Pancreas (tissue), 10 donors: ENCODE results near the gene TFAP2B. TPM values are rescaled to one million over a fixed set of nuclear protein-coding genes. Genes with fewer than 3 reads are reported as not detected.

Experiments
- ATAC-seq, 4 donors: fragments of 200-7000 bp; cut with Tn5 transposase; one replicate each; pipeline versions ENCODE4 v1.8.0 to v1.9.1; 2020; ENCODE audit warnings: mild to moderate bottlenecking in 4 of 4, moderate library complexity in 4 of 4
- DNase-seq, 6 donors: peaks; one replicate each; pipeline ENCODE4 v3.0.0-alpha.2; 2020
- FAIRE-seq: peaks from 2 replicates; lab custom pipeline; 2012; peaks lifted over from hg19 to GRCh38; lab: Jason Lieb, UNC
- H3K27ac ChIP-seq, 4 donors: fragments of 200-600 bp; sonication (generic); 1 replicate in 3 of 4; 2 replicates in 1 of 4; pipeline versions ENCODE4 v1.5.0 to v1.8.0; 2020
- H3K27me3 ChIP-seq, 4 donors: fragments of 200-600 bp; one replicate each; pipeline ENCODE4 v1.8.0; 2021
- H3K36me3 ChIP-seq, 3 donors: fragments of 200-600 bp; sonication (generic) in 1 of 3; one replicate each; pipeline versions ENCODE4 v1.5.0 to v1.8.0; 2020 to 2021
- H3K4me1 ChIP-seq, 3 donors: fragments of 200-600 bp; one replicate each; pipeline ENCODE4 v1.8.0; 2021
- H3K4me3 ChIP-seq, 4 donors: fragments of 200-600 bp; sonication (generic) in 2 of 4; one replicate each; pipeline versions ENCODE4 v1.5.0 to v1.8.0; 2020 to 2021
- H3K9me3 ChIP-seq, 4 donors: fragments of 200-600 bp; one replicate each; pipeline ENCODE4 v1.8.0; 2021
- intact Hi-C, 3 donors: fragments of 100-400 bp; cut with DNase I; formaldehyde crosslinking; loops; one replicate each; pipeline versions ENCODE4 v1.11.1 to v1.14.2; 2022
- polyA plus RNA-seq, 2 donors: library from polyadenylated mRNA; stranded (reverse); fragments of 200-250 nt; gene quantifications; one replicate each; pipeline ENCODE4 v1.2.3, GENCODE V29; 2013
- total RNA-seq, 6 donors: library from RNA; stranded (reverse); fragmentation: NEBNext Ultra II Directional in 4 of 6; extraction: Animal tissue kit (Norgen Biotek cat#: 25700) in 4 of 6; gene quantifications; one replicate each; pipeline versions ENCODE4 v1.2.1 to v1.2.4, GENCODE V29; 2021 to 2023
- TF ChIP-seq, protein P1 (sequence below), 4 donors: fragments of 200-600 bp; sonication (generic) in 3 of 4; IDR thresholded peaks; one replicate each; pipeline versions ENCODE4 v1.5.0 to v1.8.0; 2021; ENCODE audit warnings: antibody characterized with exemption in 4 of 4
- donor health status: healthy with polysubstance abuse.
- donor health status: DM: no; HTN: no; CAD: no; lungs with moderate emphysema.
- donor health status: DM: no; HTN: no; CAD: no.
- donor health status: control.
- donor health status: control.
- donor health status: Bipolar disorder and iron deficiency.
- donor health status: DM: yes; HTN: yes; CAD: no.
- donor health status: DM: no; HTN: no; CAD: no.
- donor health status: DM: no; HTN: no; CAD: no.
- donor health status: DM: yes; HTN: yes; CAD: no.

Gene TFAP2B
- total and polyA plus RNA-seq, 8 donors, result not detected

DNA sequence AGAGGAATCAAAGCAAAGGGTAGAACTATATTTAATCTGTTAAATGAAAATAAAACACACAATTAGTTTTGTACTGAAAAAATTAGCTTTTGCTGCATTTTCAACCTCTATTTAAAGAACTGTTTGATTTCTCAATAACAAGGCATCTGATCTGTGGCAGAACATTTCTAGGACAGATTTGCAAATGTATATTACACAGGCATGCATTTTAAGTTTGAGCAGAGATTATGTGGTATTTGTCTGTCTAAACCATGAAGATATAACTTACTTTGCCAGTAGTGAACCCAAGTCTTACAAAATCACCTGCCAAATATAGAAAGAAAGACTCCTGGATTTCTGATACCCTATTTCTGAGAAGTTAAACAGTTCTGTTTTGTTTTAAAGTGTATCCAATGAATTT is 71.9 kb downstream of the TFAP2B start:
- H3K4me1 ChIP-seq, result no peaks in the 10 kb centered on the region
- H3K4me3 ChIP-seq, result no peak overlapping the region
- no peaks in the 10 kb centered on the region for H3K9me3 ChIP-seq
- no peak for DNase-seq
- peaks cover 0 to 5% (median 0%) of the 10 kb centered on the region in 4 donors for H3K27me3 ChIP-seq
- no peak for FAIRE-seq
- intact Hi-C loops, result no loop called here
- TF ChIP-seq, protein P1, sequence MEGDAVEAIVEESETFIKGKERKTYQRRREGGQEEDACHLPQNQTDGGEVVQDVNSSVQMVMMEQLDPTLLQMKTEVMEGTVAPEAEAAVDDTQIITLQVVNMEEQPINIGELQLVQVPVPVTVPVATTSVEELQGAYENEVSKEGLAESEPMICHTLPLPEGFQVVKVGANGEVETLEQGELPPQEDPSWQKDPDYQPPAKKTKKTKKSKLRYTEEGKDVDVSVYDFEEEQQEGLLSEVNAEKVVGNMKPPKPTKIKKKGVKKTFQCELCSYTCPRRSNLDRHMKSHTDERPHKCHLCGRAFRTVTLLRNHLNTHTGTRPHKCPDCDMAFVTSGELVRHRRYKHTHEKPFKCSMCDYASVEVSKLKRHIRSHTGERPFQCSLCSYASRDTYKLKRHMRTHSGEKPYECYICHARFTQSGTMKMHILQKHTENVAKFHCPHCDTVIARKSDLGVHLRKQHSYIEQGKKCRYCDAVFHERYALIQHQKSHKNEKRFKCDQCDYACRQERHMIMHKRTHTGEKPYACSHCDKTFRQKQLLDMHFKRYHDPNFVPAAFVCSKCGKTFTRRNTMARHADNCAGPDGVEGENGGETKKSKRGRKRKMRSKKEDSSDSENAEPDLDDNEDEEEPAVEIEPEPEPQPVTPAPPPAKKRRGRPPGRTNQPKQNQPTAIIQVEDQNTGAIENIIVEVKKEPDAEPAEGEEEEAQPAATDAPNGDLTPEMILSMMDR (IDR thresholded peaks at IDR 0.05), result no peak
- H3K27ac ChIP-seq, result no peak overlapping the region
- no peak for ATAC-seq
- H3K36me3 ChIP-seq, result no peaks in the 10 kb centered on the region

DNA sequence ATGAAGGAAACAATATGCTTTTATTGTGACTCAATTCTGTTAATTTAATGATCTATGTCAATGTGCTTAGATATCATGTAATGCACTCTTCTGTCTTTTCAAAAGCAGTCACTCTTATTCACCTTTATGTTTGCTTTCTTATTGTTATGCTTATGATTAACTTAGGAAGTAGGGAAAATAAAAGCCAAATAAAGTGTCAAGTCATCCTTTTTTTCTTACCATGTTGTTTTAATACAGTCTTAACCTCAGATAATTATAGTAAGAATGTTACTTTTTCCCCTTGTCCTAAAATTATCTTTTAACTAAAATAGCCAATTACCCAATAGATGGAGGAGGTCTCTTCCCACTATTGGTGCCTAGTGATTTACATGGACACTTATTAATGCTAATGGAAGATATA is 72.6 kb downstream of the TFAP2B start:
- H3K27ac ChIP-seq, result no peak overlapping the region
- H3K36me3 ChIP-seq, result no peaks in the 10 kb centered on the region
- DNase-seq (no peak), FAIRE-seq (no peak), ATAC-seq (no peak)
- no peaks in the 10 kb centered on the region for H3K4me1 ChIP-seq
- no peaks in the 10 kb centered on the region for H3K9me3 ChIP-seq
- peaks cover 0 to 5% (median 0%) of the 10 kb centered on the region in 4 donors for H3K27me3 ChIP-seq
- intact Hi-C loops, result no loop called here
- no peak overlapping the region for H3K4me3 ChIP-seq
- TF ChIP-seq, protein P1 (IDR thresholded peaks at IDR 0.05), result no peak

Other genes with a start within 250 kb of the TFAP2B start
- gene TFAP2D, start 105.3 kb upstream of the TFAP2B start, total RNA-seq, result not detected
- gene TFAP2D, start 105.3 kb upstream of the TFAP2B start, polyA plus RNA-seq, result not detected